Limb (tissue), 2 donors: ENCODE measurements around the gene DPP10.

Experiments
- DNase-seq, 2 donors: peaks; one replicate each; pipeline ENCODE4 v3.0.0-alpha.2; 2016; ENCODE audit errors: extremely low spot score in 2 of 2

Gene DPP10

GRCh38 chr2:115219296-115219695 lies 776.9 kb downstream of the DPP10 start:
- DNase-seq = no peak

DNA sequence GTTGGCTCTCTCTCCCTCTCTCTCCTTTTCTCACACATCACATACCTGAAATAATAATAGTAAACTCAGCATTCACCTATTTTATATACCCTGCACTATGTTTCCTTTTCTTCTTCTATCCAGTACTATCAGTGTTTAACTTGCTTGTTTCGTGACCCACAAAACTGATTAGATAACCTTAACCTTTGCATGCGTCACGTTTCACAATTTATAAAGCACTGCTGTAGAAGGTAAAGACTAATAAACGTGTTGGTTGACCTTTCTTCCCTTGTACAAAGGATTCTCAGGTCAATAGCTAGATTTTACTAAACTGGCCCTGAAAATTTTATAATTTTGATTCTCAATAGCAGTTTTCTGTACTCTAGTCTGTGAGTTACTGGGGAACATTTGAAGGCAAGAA lies 791.7 kb downstream of the DPP10 start:
- no peak for DNase-seq

- DNase-seq = no peak
These were observed 792.3 kb downstream of the DPP10 start for GRCh38 chr2:115234737-115235136.

DNA sequence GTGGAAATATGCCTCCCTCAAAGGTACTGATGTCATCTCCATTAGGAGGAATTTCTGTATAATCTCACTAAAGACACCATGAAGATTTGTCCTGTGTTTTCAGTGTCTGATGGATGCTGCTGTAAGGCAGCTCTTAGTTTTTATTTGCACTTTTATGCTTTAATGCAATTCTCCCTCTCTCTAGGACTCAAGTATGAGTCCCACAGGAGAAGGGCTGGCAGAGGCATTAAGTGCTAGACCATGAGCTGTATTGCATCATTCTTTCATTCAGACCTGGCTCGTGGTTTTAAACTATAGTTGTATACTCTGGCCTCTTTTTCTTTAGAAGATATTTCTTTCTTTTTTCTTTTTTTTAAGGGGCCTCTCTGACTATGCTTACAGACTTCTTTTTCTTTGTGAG lies 805.6 kb downstream of the DPP10 start:
- DNase-seq = no peak

DNA sequence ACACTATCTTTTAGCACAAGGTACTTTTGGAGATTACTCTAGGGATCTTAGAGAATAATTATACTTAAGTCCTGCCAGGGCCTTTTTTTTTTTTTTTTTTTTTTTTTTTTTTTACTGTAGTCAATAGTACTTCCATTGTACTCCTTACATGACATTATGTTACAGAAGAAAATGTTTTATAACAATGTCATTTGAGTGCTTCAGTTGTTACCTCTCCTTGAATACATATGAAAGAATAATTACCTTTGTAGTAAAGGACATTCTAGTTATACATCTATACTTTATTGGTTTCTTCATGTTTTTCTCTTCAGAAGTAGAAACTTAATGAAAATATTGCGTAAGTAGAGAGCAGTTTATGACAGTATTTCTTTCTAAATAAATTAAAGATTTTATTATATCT lies 834.9 kb downstream of the DPP10 start:
- no peak for DNase-seq

GRCh38 chr2:115285416-115285815 lies 843.0 kb downstream of the DPP10 start:
- no peak for DNase-seq

GRCh38 chr2:115290478-115290877 lies 848.0 kb downstream of the DPP10 start:
- no peak for DNase-seq

DNA sequence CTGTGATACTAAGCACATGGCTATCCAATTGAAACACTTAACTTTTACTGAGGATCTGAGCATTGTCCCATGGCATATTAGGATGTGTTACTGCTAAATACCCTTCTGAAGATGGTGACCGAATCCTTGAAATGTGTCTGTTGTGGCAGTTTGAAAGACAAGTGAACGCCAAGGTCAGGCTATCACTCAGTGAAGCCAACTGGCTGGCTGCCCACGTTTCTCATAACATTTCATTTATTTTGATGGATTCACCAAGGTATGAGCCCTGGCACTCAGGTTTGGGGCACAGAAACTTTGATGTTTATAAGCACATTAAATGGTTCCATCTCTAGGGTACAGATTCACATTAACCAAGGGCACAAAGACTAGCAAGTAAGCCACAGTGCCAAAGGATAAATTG lies 850.3 kb downstream of the DPP10 start:
- no peak for DNase-seq

GRCh38 chr2:115294999-115295398 lies 852.6 kb downstream of the DPP10 start:
- DNase-seq = no peak

GRCh38 chr2:115297056-115297455 lies 854.6 kb downstream of the DPP10 start:
- no peak for DNase-seq

DNA sequence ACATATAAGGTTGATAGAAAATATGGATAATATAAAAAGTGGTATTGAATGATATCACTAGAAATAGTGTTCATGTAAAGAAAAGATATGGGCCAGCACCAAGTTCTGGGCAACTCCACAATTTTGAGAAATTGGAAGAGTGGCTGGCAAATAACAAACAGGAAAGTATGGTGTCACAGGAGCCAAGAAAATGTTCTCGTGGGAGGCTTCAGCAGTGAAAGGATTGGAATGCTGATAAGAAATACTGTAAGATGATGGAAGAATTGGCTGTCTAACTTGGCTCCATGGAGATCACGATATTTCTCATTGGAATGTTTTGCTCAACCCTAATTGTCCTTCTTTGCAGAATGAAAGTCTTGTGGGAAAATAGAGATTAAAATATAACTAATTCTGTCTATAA lies 856.8 kb downstream of the DPP10 start:
- DNase-seq = no peak

DNA sequence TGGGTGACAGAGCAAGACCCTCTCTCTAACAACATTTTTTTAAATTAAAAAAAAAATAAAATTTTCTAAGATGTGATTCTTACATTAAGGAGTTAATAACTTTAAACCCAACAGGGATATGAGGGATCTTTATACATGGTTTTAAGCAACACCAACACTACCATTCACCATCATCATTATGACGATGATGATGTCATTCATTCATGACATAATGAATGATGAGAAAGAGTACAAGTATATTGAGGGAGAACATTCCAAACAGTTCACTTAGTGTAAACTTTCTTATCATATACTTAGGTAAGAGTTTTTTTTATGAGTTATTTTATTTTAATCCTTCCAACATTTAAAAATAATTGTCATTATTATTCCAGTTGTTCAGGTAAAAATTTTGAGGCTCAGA lies 863.3 kb downstream of the DPP10 start:
- DNase-seq = no peak

DNA sequence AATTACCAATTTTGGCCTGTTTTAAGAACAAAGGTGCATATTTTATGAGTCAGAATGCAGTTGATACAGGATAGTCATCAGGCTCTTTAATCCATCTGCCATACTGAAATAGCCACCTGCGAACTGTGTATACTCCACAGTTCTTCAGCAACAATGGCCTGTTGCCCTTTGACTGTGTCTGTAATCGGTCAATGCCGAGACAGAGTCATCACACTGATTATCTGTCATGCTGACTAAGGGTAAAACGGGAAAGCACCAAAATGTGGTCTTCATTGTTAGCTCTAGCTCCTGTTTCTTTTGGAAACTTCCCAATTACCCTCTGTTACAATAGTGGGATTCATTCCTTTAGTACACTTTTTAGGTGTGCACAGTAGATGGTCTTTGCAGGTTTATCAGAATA lies 871.7 kb downstream of the DPP10 start:
- no peak for DNase-seq

DNA sequence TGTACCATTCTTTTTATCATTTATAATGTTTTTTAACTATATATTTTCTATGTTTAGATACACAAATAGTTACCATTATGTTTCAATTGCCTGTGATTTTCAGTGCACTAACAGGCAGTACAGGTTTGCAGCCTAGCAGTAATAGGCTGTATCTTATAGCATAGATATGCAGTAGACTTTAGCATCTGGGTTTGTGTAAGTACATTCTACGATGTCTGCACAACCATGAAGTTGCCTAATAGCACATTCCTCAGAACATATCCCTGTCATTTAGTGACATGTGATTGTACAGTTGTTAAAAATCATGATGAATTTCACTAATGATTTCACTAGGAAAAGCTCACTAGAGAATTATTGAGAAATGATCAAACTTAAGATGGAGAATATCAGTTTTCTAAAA lies 884.6 kb downstream of the DPP10 start:
- no peak for DNase-seq

DNA sequence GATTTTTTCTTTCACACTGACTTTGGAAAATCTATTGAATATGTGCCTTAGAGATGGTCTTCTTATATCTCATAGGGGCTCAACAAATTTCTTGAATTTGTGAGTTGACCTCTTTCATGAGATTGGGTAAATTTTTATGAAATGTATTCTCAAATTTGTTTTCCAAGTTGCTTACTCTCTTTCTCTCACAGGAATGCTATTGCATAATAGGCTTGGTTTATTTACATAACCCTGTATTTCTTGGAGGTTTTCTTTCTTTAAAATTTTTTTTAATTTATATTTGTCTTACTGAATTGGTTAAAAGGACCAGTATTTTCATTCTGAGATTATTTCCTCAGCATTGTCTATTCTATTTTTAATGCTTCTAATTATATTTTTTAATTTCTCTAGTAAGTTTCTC lies 917.1 kb downstream of the DPP10 start:
- DNase-seq = no peak

- DNase-seq = no peak
These were observed 921.7 kb downstream of the DPP10 start for GRCh38 chr2:115364093-115364492.

GRCh38 chr2:115369400-115369799 lies 927.0 kb downstream of the DPP10 start:
- no peak for DNase-seq

DNA sequence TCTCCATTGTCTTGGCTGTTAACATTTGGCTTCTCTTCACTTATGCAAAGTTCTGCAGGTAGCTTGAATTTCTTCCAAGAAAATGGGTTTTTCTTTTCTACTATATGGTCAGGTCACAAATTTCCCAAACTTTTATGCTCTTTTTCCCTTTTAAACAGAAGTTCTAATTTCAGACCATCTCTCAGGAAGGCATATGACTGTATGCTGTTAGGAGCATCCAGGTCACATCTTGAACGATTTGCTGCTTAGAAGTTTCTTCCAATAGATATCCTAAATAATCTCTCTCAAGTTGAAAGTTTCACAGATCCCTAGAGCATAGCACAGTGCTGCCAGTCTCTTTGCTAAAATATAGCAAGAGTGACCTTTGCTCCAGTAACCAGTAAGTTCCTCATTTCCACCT lies 932.5 kb downstream of the DPP10 start:
- no peak for DNase-seq

GRCh38 chr2:115384399-115384798 lies 942.0 kb downstream of the DPP10 start:
- no peak for DNase-seq

GRCh38 chr2:115386465-115386864 lies 944.0 kb downstream of the DPP10 start:
- no peak for DNase-seq

DNA sequence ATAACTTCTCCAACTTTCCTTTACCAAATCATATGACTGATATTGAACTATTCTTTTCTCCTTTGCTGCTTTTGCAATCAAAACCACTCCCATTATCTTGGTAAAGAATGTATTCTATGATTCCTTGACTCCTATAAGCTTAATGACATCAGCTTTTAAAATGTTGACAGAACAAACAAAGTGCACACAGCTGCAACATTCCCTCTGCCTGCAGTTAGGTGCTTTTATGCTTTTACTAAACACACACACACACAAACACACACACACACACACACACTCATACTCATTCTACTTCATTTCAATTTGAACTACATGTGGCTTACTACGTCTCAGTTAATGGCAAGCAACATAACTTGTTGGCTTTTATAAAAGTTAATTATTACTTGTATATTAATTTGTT lies 946.6 kb downstream of the DPP10 start:
- no peak for DNase-seq

DNA sequence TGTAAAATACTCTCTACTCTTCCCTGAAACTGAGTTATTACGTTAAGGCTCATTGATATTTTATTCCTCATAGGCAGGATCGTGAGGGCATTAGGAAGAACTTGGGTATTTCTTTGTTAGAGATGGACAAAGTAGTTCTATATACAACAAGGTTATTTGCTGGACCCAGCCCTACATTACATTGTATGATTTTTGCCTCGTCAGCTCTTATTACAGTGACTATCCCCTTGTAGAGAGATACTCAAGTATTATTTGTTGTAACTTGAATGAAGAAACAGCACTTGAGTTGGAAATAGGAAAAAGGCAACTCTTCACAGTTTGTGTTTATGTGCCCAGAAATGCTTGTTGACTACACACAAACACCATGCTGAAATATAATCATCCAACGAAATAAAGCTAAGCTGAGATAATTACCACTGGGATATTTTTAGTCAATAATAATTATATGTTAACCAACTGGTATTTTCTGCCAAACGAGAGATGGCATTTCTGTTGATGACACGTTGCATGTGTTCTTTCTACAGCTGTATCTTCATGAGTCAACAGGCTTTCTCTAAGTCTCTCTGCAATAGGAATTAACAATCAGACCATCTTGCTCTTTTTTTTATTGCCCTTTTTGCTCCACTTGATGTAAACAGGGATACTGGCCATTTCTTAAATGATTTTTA lies 947.6 kb downstream of the DPP10 start:
- DNase-seq = no peak

DNA sequence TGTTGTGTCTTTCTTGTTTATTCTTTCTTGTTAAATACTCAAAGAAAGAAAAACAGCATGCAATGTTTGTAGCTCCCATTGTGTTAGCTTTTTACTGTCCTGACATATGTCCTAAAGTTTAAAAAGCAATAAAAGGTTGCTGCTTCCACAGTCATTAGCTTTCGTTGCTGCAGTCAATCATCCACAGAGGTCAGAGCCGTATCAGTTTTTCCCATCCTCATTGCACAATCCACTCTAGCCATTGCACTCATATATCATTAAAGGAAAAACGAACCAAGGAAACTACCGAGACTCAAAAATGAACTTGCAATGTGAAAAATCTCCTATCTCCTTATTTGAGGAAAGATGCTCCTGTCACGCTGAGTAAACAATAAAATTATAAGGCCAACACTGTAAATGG lies 954.1 kb downstream of the DPP10 start:
- DNase-seq = no peak

DNA sequence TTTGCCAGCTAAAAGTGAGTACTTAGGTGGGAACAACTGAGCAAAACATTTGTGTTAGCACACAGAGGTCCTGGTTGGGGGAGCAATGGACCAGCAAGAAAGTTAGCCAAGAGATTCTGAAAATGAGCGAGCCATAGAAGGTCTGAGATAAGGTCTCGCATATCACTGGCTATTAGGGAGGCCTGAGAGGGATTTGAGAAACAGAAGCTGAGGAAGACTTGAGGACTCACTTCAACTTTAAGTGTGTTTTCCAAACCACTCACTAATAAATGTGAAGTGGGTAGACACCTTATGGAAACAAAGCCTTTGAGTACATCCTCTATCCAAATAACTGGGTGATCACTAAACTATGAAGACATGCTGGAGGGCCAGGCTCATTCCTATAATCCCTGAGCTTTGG lies 958.5 kb downstream of the DPP10 start:
- no peak for DNase-seq
